ENCODE results near the gene CMPK2.
A peak's percentile ranks its signal among the peaks of the same experiment; 100 is the strongest.
"Not testable (repeated sequence)": the region's sequence is repeated elsewhere in the genome, so short reads cannot be mapped to it uniquely, and the experiment has no call there.

The CMPK2 gene

GRCh38 chr2:6865346-6866274 lies at the start of gene CMPK2:
TSS of gene CMPK2 (minus strand) at chr2:6865907. CDS start at chr2:6865696, 211 bp downstream.
- peak within 1 kb of the TSS; percentile 40 for H3K4me3 ChIP-seq (ENCODE audit: low read depth, low read length)

- no peak overlapping the region for H3K4me3 ChIP-seq (ENCODE audit: low read depth, low read length)
Measured at GRCh38 chr2:6915399-6915798, 49.7 kb upstream of the CMPK2 start.

- no peak overlapping the region for H3K4me3 ChIP-seq (ENCODE audit: low read depth, low read length)
Measured at GRCh38 chr2:6914828-6915227, 49.1 kb upstream of the CMPK2 start.

GRCh38 chr2:6913415-6914157 lies 47.9 kb upstream of the CMPK2 start:
- no peak overlapping the region for H3K4me3 ChIP-seq (ENCODE audit: low read depth, low read length)

- H3K4me3 ChIP-seq (ENCODE audit: low read depth, low read length), result no peak overlapping the region
Measured at GRCh38 chr2:6911721-6912120, 46.0 kb upstream of the CMPK2 start.

- H3K4me3 ChIP-seq (ENCODE audit: low read depth, low read length), result no peak overlapping the region
Measured at GRCh38 chr2:6909431-6910385, 44.0 kb upstream of the CMPK2 start.

GRCh38 chr2:6908291-6908690 lies 42.6 kb upstream of the CMPK2 start:
- H3K4me3 ChIP-seq (ENCODE audit: low read depth, low read length), result no peak overlapping the region

- no peak overlapping the region for H3K4me3 ChIP-seq (ENCODE audit: low read depth, low read length)
Measured at GRCh38 chr2:6906165-6906741, 40.5 kb upstream of the CMPK2 start.

- no peak overlapping the region for H3K4me3 ChIP-seq (ENCODE audit: low read depth, low read length)
Measured at GRCh38 chr2:6905668-6906067, 40.0 kb upstream of the CMPK2 start.

- not testable (repeated sequence) for H3K4me3 ChIP-seq (ENCODE audit: low read depth, low read length)
Measured at GRCh38 chr2:6902581-6902980, 36.9 kb upstream of the CMPK2 start.

- H3K4me3 ChIP-seq (ENCODE audit: low read depth, low read length), result no peak overlapping the region
Measured at GRCh38 chr2:6896930-6897759, 31.4 kb upstream of the CMPK2 start.

- no peak overlapping the region for H3K4me3 ChIP-seq (ENCODE audit: low read depth, low read length)
Measured at GRCh38 chr2:6893876-6894482, 28.3 kb upstream of the CMPK2 start.

- H3K4me3 ChIP-seq (ENCODE audit: low read depth, low read length), result no peak overlapping the region
Measured at GRCh38 chr2:6888724-6889123, 23.0 kb upstream of the CMPK2 start.

GRCh38 chr2:6887751-6888192 lies 22.1 kb upstream of the CMPK2 start:
- H3K4me3 ChIP-seq (ENCODE audit: low read depth, low read length), result no peak overlapping the region

GRCh38 chr2:6885968-6886367 lies 20.3 kb upstream of the CMPK2 start:
- H3K4me3 ChIP-seq (ENCODE audit: low read depth, low read length), result no peak overlapping the region

GRCh38 chr2:6885551-6885950 lies 19.8 kb upstream of the CMPK2 start:
- H3K4me3 ChIP-seq (ENCODE audit: low read depth, low read length), result no peak overlapping the region

GRCh38 chr2:6883448-6884122 lies 17.9 kb upstream of the CMPK2 start:
- no peak overlapping the region for H3K4me3 ChIP-seq (ENCODE audit: low read depth, low read length)

GRCh38 chr2:6881516-6881915 lies 15.8 kb upstream of the CMPK2 start:
- no peak overlapping the region for H3K4me3 ChIP-seq (ENCODE audit: low read depth, low read length)

GRCh38 chr2:6881046-6881445 lies 15.3 kb upstream of the CMPK2 start:
- no peak overlapping the region for H3K4me3 ChIP-seq (ENCODE audit: low read depth, low read length)

All from iPS-11a (cell line).